ENCODE measurements around the gene NHEJ1.

NHEJ1 gene

GRCh38 chr2:219129589-219129988, 31.0 kb downstream of the NHEJ1 start:
- H3K4me3 ChIP-seq (ENCODE audit: low read length): no peak overlapping the region
- TF ChIP-seq ZNF274 (IDR thresholded peaks at IDR 0.05; ENCODE audit: low read depth, low read length): no peak

GRCh38 chr2:219128396-219128795, 32.2 kb downstream of the NHEJ1 start:
- no peak for TF ChIP-seq ZNF274 (IDR thresholded peaks at IDR 0.05; ENCODE audit: low read depth, low read length)
- no peak overlapping the region for H3K4me3 ChIP-seq (ENCODE audit: low read length)

GRCh38 chr2:219127037-219127635, 33.5 kb downstream of the NHEJ1 start:
- H3K4me3 ChIP-seq (ENCODE audit: low read length): no peak overlapping the region
- no peak for TF ChIP-seq ZNF274 (IDR thresholded peaks at IDR 0.05; ENCODE audit: low read depth, low read length)

GRCh38 chr2:219126555-219126954, 34.1 kb downstream of the NHEJ1 start:
- H3K4me3 ChIP-seq (ENCODE audit: low read length): no peak overlapping the region
- no peak for TF ChIP-seq ZNF274 (IDR thresholded peaks at IDR 0.05; ENCODE audit: low read depth, low read length)

DNA sequence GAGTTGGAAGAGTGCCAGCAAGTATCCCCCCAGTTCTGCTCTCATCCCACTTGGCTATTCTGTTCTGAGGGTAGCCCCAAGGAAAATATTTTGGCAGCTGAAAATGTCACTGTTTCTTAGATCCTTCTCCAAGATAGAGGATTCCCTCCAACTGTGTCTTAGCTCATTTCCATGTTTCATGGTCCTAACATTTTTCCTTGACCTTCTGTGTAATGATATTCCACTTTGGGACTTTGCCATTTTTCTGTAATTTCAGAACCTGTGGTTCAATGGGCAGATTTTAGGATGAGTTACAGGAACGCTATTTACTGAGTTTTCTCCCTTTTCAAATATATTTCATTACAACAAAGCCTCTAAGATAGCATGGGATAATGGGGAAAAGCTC, 34.7 kb downstream of the NHEJ1 start:
- no peak for TF ChIP-seq ZNF274 (IDR thresholded peaks at IDR 0.05; ENCODE audit: low read depth, low read length)

GRCh38 chr2:219125225-219125885, 35.3 kb downstream of the NHEJ1 start:
- no peak overlapping the region for H3K4me3 ChIP-seq (ENCODE audit: low read length)
- no peak for TF ChIP-seq ZNF274 (IDR thresholded peaks at IDR 0.05; ENCODE audit: low read depth, low read length)

More for the DNA sequence above, 34.7 kb downstream of the NHEJ1 start:
- H3K4me3 ChIP-seq (ENCODE audit: low read length): no peak overlapping the region

GRCh38 chr2:219124381-219125110, 36.1 kb downstream of the NHEJ1 start:
- TF ChIP-seq ZNF274 (IDR thresholded peaks at IDR 0.05; ENCODE audit: low read depth, low read length): no peak
- H3K4me3 ChIP-seq (ENCODE audit: low read length): no peak overlapping the region

GRCh38 chr2:219123356-219124135, 37.1 kb downstream of the NHEJ1 start:
- no peak overlapping the region for H3K4me3 ChIP-seq (ENCODE audit: low read length)
- TF ChIP-seq ZNF274 (IDR thresholded peaks at IDR 0.05; ENCODE audit: low read depth, low read length): no peak

DNA sequence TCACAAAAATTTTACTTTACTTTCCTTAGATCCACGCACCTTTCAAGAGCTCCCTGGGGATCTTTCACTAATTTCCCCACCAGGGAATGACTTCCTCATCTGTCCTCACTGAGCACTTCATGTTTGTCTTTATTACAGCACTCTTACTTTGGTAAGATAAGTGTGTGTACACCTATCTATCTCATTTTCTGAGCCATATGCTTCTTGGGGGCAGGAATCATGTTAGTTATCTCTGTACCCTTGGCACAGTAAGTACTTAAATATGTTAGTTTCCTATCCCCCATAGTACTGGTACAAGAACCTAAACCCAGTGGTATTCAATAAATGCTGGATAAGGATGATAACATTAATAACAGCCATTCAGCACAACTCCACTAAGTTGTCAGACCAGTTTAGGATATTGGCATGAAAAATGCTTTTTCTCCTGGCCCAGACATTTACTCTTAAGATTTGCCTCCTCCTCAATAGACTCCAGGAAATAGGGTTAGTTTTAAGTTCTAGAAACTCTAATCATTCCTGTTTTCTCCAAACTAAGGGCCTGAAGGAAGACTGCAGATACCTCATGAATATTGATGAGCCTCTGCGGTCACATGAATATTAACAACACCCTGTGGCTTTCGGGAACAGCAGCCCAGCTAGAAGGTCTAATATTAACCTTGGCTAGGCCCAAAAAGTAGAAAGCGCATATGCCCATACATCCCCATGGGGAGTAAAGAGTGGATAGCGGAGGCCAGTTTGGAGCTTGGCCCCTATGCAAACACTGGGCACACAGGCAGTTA, 38.2 kb downstream of the NHEJ1 start:
- no peak overlapping the region for H3K4me3 ChIP-seq (ENCODE audit: low read length)
- TF ChIP-seq ZNF274 (IDR thresholded peaks at IDR 0.05; ENCODE audit: low read depth, low read length): no peak

DNA sequence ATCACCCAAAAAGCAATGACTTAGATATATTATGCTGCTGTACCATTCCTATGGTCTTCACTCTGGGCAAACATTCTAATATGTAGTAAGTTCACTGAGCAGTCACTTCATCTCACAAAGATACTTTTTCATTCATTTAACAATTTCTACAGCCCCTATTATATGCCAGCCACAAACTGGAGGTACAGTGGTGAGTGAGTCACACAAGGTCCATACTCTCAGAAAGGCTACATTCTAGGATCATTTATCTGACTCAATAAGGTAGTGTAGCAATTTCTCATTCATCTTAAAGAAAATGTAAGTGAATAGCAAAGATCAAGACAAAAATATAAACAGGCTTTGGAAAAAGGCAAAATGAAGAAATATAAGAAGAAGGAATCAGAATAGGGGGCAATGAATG, 40.5 kb downstream of the NHEJ1 start:
- no peak for TF ChIP-seq ZNF274 (IDR thresholded peaks at IDR 0.05; ENCODE audit: low read depth, low read length)
- H3K4me3 ChIP-seq (ENCODE audit: low read length): no peak overlapping the region

DNA sequence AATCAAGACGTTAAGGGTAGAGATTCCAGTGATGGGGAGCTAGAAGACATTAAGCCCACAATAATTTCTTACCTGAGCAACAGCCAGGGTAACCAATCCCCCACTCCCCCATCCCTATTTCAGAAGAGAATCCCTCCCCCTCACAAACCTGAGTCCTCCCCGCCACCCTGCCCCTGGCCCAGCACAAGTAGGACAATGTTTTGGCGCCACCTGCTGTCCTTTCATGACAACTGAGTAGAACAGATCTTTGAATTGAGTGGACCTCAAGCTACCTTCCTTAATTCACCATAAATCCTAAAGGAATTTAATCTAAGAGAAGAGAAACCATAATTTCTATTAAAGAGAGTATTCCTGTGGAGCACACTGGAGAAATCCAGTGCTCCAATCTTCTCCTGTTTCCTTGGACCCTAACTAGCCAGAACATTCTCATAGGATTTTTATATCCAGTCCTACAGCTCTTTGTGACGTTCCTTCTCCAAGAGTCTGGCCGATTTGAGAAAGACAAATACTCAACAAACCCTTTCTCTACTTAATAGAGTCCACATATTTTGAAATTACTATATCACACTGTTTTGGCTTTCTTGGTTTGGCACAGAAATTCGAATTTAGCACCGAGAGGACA, 41.1 kb downstream of the NHEJ1 start:
- TF ChIP-seq ZNF274 (IDR thresholded peaks at IDR 0.05; ENCODE audit: low read depth, low read length): no peak
- H3K4me3 ChIP-seq (ENCODE audit: low read length): no peak overlapping the region

- H3K4me3 ChIP-seq (ENCODE audit: low read length): no peak overlapping the region
- TF ChIP-seq ZNF274 (IDR thresholded peaks at IDR 0.05; ENCODE audit: low read depth, low read length): no peak
Observed at GRCh38 chr2:219118504-219118903, 42.1 kb downstream of the NHEJ1 start.
